IPS-18c (cell line): ENCODE results near the gene TMEM259.
"Not testable (repeated sequence)": the region's sequence is repeated elsewhere in the genome, so short reads cannot be mapped to it uniquely, and the experiment has no call there.

ENCODE experiments used
- H3K4me3 ChIP-seq: 2 replicates; pipeline ENCODE4 v1.7.0; 2013; ENCODE audit warnings: low read depth, mild to moderate bottlenecking, low read length, moderate library complexity; ENCODE audit not compliant: insufficient read depth
- H3K9me3 ChIP-seq: one replicate; pipeline ENCODE4 v1.6.1; 2013; ENCODE audit warnings: mild to moderate bottlenecking, low read length, moderate library complexity; ENCODE audit not compliant: control insufficient read depth, insufficient read depth

The TMEM259 gene

GRCh38 chr19:1025960-1026782 is 5.2 kb upstream of the TMEM259 start, which contains the start of gene CNN2:
Gene CNN2, plus strand, starts transcription at chr19:1026608. Its CDS starts 54 bp downstream, at chr19:1026662.
- no peaks in the 10 kb centered on the region for H3K9me3 ChIP-seq
- peak within 1 kb of the TSS; percentile 94 for H3K4me3 ChIP-seq

- H3K9me3 ChIP-seq, H3K4me3 ChIP-seq: not testable (repeated sequence)
These were observed 4.2 kb upstream of the TMEM259 start for GRCh38 chr19:1025080-1025479.

GRCh38 chr19:1023883-1024188 is 2.9 kb upstream of the TMEM259 start:
- not testable (repeated sequence) for H3K9me3 ChIP-seq, H3K4me3 ChIP-seq

GRCh38 chr19:1019980-1020867 is 699 bp downstream of the TMEM259 start:
- Histone ChIP-seq H3K4me3 (peak overlapping the region; percentile 89), H3K9me3 (no peaks in the 10 kb centered on the region)

GRCh38 chr19:1019616-1019961 is 1.3 kb downstream of the TMEM259 start:
- peak overlapping the region; percentile 89 for H3K4me3 ChIP-seq
- no peaks in the 10 kb centered on the region for H3K9me3 ChIP-seq

GRCh38 chr19:1018932-1019615 is 1.8 kb downstream of the TMEM259 start:
- H3K4me3 ChIP-seq = peak overlapping the region; percentile 20; the same call in 1 of the 2 replicates
- no peaks in the 10 kb centered on the region for H3K9me3 ChIP-seq

GRCh38 chr19:1018393-1018792 is 2.5 kb downstream of the TMEM259 start:
- no peak overlapping the region for H3K4me3 ChIP-seq
- peaks cover 2% of the 10 kb centered on the region for H3K9me3 ChIP-seq

GRCh38 chr19:1017906-1018305 is 3.0 kb downstream of the TMEM259 start:
- peak overlapping the region; percentile 24; the same call in 1 of the 2 replicates for H3K4me3 ChIP-seq
- peaks cover 2% of the 10 kb centered on the region for H3K9me3 ChIP-seq

GRCh38 chr19:1017115-1017905 is 3.6 kb downstream of the TMEM259 start:
- peaks cover 2% of the 10 kb centered on the region for H3K9me3 ChIP-seq
- H3K4me3 ChIP-seq = no peak overlapping the region; the same call in none of the 2 replicates

GRCh38 chr19:1016647-1017114 is 4.2 kb downstream of the TMEM259 start:
- Histone ChIP-seq H3K4me3 (no peak overlapping the region; the same call in 1 of the 2 replicates), H3K9me3 (peaks cover 2% of the 10 kb centered on the region)

- H3K4me3 ChIP-seq = no peak overlapping the region
- H3K9me3 ChIP-seq = peaks cover 2% of the 10 kb centered on the region
These were observed 4.9 kb downstream of the TMEM259 start for GRCh38 chr19:1015782-1016646.

- Histone ChIP-seq H3K9me3 (peaks cover 2% of the 10 kb centered on the region), H3K4me3 (no peak overlapping the region)
These were observed 5.7 kb downstream of the TMEM259 start for GRCh38 chr19:1015061-1015781.

GRCh38 chr19:1014161-1015060 is 6.5 kb downstream of the TMEM259 start:
- Histone ChIP-seq H3K9me3 (peaks cover 2% of the 10 kb centered on the region), H3K4me3 (no peak overlapping the region)

GRCh38 chr19:1013218-1013617 is 7.7 kb downstream of the TMEM259 start:
- Histone ChIP-seq H3K9me3 (peaks cover 2% of the 10 kb centered on the region), H3K4me3 (no peak overlapping the region)
